HepG2 (cell line): ENCODE results near the gene KCNK7. TPM values are rescaled to one million over a fixed set of nuclear protein-coding genes. Genes with fewer than 3 reads are reported as not detected.

Experiments
- ARNT2 ChIP-seq: sonication (generic); formaldehyde crosslinking; IDR thresholded peaks from 2 replicates; pipeline ENCODE4 v1.8.0; 2022; ENCODE audit warnings: mild to moderate bottlenecking, low read depth, missing genetic modification reagents, moderate library complexity
- FOXA3 ChIP-seq: IDR thresholded peaks from 2 replicates; pipeline ENCODE4 v1.6.1; 2016; ENCODE audit warnings: missing genetic modification reagents, missing compliant biosample characterization
- JARID2 ChIP-seq: sonication (generic); formaldehyde crosslinking; IDR thresholded peaks from 2 replicates; pipeline ENCODE4 v1.8.1; 2023; ENCODE audit warnings: missing genetic modification reagents, inconsistent platforms; ENCODE audit not compliant: insufficient replicate concordance
- KMT2B ChIP-seq: IDR thresholded peaks from 2 replicates; pipeline ENCODE4 v1.6.1; 2016; ENCODE audit warnings: missing genetic modification reagents, missing compliant biosample characterization
- MZF1 ChIP-seq: sonication (generic); formaldehyde crosslinking; IDR thresholded peaks from 2 replicates; pipeline ENCODE4 v1.8.1; 2023; ENCODE audit warnings: mild to moderate bottlenecking, missing genetic modification reagents, borderline replicate concordance
- PLRG1 ChIP-seq: fragments of 450-650 bp; conservative IDR thresholded peaks from 2 replicates; pipeline ENCODE4 v1.6.1; 2016
- SMAD9 ChIP-seq: sonication (generic); formaldehyde crosslinking; IDR thresholded peaks from 2 replicates; pipeline ENCODE4 v1.5.1; 2020; ENCODE audit warnings: mild to moderate bottlenecking, missing genetic modification reagents
- SOX6 ChIP-seq, 2 experiments: fragments of 450-650 bp in 1 of 2; sonication (generic) in 1 of 2; formaldehyde crosslinking in 1 of 2; IDR thresholded peaks; 2 replicates each; pipeline versions ENCODE4 v1.4.0 to v1.6.1; 2017 to 2020; ENCODE audit warnings: antibody characterized with exemption in 1 of 2, mild to moderate bottlenecking in 1 of 2, missing genetic modification reagents in 1 of 2
- ZBTB1 ChIP-seq: sonication (generic); formaldehyde crosslinking; IDR thresholded peaks from 2 replicates; pipeline ENCODE4 v1.4.0; 2020; ENCODE audit warnings: missing genetic modification reagents, borderline replicate concordance
- ZNF274 ChIP-seq: sonication (generic); formaldehyde crosslinking; IDR thresholded peaks from 2 replicates; pipeline ENCODE4 v1.5.1; 2020; ENCODE audit warnings: mild to moderate bottlenecking, missing genetic modification reagents
- ZNF317 ChIP-seq: sonication (generic); formaldehyde crosslinking; IDR thresholded peaks from 2 replicates; pipeline ENCODE4 v1.5.0; 2020; ENCODE audit warnings: mild to moderate bottlenecking, missing genetic modification reagents
- ZNF354B ChIP-seq: sonication (generic); formaldehyde crosslinking; IDR thresholded peaks from 2 replicates; pipeline ENCODE4 v1.8.0; 2022; ENCODE audit warnings: mild to moderate bottlenecking, missing genetic modification reagents
- ZNF773 ChIP-seq: sonication (generic); formaldehyde crosslinking; IDR thresholded peaks from 2 replicates; pipeline ENCODE4 v1.4.0; 2020; ENCODE audit warnings: missing genetic modification reagents, borderline replicate concordance
- ZNF780A ChIP-seq: sonication (generic); formaldehyde crosslinking; IDR thresholded peaks from 2 replicates; pipeline ENCODE4 v1.8.0; 2022; ENCODE audit warnings: mild to moderate bottlenecking, missing genetic modification reagents, moderate library complexity
- polyA plus RNA-seq, 8 experiments: library from polyadenylated mRNA; depleted of rRNA in 3 of 8; stranded (reverse) in 7 of 8; unstranded in 1 of 8; fragments of >200 nt; fragmentation: Illumina TruSeq in 4 of 8; extraction: Trizol in 4 of 8; gene quantifications; 2 replicates each; pipeline versions ENCODE4 v1.2.1 to v1.2.3, GENCODE V29; 2011 to 2016; ENCODE audit warnings: low read depth in 4 of 8, missing spikeins in 1 of 8, mixed read lengths in 1 of 8; ENCODE audit not compliant: insufficient read depth in 1 of 8
- total RNA-seq, 5 experiments: library from RNA; depleted of rRNA; stranded (reverse); fragments of >200 nt; fragmentation: Illumina TruSeq; extraction: Trizol; gene quantifications; 2 replicates each; pipeline ENCODE4 v1.2.3, GENCODE V29; 2016; ENCODE audit warnings: low read depth in 1 of 5
- TF ChIP-seq, protein P1 (sequence below): sonication (generic); formaldehyde crosslinking; IDR thresholded peaks from 2 replicates; pipeline ENCODE4 v1.4.0; 2020; ENCODE audit warnings: missing genetic modification reagents, mild to moderate bottlenecking, borderline replicate concordance
- TF ChIP-seq, protein P2 (sequence below): sonication (generic); formaldehyde crosslinking; IDR thresholded peaks from 2 replicates; pipeline ENCODE4 v1.5.0; 2020; ENCODE audit warnings: mild to moderate bottlenecking, missing genetic modification reagents
- TF ChIP-seq, protein P3 (sequence below): sonication (generic); formaldehyde crosslinking; IDR thresholded peaks from 2 replicates; pipeline ENCODE4 v1.4.0; 2020; ENCODE audit warnings: missing genetic modification reagents
- TF ChIP-seq, protein P4 (sequence below): sonication (generic); formaldehyde crosslinking; conservative IDR thresholded peaks from 2 replicates; pipeline ENCODE4 v1.4.0; 2020; ENCODE audit warnings: missing genetic modification reagents
- TF ChIP-seq, protein P5 (sequence below): sonication (generic); formaldehyde crosslinking; IDR thresholded peaks from 2 replicates; pipeline ENCODE4 v1.5.0; 2020; ENCODE audit warnings: missing genetic modification reagents

The KCNK7 gene
- total and polyA plus RNA-seq, 2 of the 13 experiments (the other 11 are each of a cell fraction or from before 2014, with no cell fraction given) = 0.11 TPM; not detected in 1

DNA sequence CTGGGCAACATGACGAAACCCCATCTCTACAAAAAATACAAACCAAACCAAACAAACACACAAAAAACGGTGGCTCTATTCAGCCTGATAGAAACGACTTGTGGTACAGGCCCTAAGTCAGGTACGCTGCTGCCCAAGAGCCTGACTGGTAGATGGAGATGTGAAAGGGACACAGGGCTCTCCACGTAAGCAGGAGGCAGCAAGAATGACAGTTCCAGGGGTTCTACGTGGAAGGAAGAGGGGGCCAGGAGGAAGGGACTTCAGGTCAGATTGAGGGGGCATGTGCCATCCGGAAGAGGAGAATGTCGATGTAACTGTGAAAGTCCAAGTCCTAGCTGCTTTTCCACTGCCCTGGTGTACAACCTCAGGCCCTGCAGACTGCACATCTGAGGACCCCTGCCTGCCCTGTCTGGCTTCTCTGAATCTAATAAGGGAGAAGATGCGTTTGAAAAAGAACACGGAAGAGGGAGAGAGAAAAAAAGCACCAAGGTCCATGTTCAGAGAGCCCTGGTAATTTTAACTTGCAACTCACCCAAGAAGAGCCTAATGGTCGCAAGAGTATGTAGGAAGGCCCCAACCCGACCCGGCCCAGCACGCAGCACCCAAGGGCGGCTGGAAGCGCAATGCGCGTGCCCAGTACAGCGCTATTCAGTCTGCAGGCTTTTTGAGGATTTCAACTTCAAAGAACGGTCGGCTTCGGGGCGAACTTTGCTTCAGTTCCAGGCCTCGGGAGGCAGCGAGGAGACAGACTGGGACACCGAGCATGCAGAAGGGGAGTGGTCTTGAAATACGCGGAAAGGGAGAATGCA lies 26.2 kb downstream of the KCNK7 start (continued):
- TF ChIP-seq, protein P1, sequence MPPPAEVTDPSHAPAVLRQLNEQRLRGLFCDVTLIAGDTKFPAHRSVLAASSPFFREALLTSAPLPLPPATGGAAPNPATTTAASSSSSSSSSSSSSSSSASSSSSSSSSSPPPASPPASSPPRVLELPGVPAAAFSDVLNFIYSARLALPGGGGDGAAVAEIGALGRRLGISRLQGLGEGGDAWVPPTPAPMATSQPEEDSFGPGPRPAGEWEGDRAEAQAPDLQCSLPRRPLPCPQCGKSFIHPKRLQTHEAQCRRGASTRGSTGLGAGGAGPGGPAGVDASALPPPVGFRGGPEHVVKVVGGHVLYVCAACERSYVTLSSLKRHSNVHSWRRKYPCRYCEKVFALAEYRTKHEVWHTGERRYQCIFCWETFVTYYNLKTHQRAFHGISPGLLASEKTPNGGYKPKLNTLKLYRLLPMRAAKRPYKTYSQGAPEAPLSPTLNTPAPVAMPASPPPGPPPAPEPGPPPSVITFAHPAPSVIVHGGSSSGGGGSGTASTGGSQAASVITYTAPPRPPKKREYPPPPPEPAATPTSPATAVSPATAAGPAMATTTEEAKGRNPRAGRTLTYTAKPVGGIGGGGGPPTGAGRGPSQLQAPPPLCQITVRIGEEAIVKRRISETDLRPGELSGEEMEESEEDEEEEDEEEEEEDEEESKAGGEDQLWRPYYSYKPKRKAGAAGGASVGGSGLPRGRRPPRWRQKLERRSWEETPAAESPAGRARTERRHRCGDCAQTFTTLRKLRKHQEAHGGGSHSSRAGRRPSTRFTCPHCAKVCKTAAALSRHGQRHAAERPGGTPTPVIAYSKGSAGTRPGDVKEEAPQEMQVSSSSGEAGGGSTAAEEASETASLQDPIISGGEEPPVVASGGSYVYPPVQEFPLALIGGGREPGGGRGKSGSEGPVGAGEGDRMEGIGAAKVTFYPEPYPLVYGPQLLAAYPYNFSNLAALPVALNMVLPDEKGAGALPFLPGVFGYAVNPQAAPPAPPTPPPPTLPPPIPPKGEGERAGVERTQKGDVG (CRISPR knock-in tag) = no peak
- TF ChIP-seq ZNF317 (CRISPR knock-in tag) (0 out of 2 replicates have a peak, but pooled peaks have one; percentile 4), KMT2B (CRISPR knock-in tag) (no peak), ZNF354B (CRISPR knock-in tag) (no peak), JARID2 (CRISPR knock-in tag) (no peak), ZNF274 (CRISPR knock-in tag) (no peak; the same call in 1 of the 2 replicates), SOX6 (IDR thresholded peaks at IDR 0.05) (no peak), SOX6 (CRISPR knock-in tag; IDR thresholded peaks at IDR 0.05) (no peak), FOXA3 (CRISPR knock-in tag) (no peak), PLRG1 (no peak), MZF1 (CRISPR knock-in tag) (no peak), ZNF780A (peak; percentile 72; the same call in 1 of the 2 replicates), SMAD9 (CRISPR knock-in tag) (peak; percentile 77; the same call in 1 of the 2 replicates), ARNT2 (CRISPR knock-in tag) (peak; percentile 47), ZNF773 (CRISPR knock-in tag) (0 out of 2 replicates have a peak, but pooled peaks have one; percentile 57), ZBTB1 (CRISPR knock-in tag) (no peak)
- TF ChIP-seq, protein P2, sequence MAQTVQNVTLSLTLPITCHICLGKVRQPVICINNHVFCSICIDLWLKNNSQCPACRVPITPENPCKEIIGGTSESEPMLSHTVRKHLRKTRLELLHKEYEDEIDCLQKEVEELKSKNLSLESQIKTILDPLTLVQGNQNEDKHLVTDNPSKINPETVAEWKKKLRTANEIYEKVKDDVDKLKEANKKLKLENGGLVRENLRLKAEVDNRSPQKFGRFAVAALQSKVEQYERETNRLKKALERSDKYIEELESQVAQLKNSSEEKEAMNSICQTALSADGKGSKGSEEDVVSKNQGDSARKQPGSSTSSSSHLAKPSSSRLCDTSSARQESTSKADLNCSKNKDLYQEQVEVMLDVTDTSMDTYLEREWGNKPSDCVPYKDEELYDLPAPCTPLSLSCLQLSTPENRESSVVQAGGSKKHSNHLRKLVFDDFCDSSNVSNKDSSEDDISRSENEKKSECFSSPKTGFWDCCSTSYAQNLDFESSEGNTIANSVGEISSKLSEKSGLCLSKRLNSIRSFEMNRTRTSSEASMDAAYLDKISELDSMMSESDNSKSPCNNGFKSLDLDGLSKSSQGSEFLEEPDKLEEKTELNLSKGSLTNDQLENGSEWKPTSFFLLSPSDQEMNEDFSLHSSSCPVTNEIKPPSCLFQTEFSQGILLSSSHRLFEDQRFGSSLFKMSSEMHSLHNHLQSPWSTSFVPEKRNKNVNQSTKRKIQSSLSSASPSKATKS (CRISPR knock-in tag) = no peak
- TF ChIP-seq, protein P3, sequence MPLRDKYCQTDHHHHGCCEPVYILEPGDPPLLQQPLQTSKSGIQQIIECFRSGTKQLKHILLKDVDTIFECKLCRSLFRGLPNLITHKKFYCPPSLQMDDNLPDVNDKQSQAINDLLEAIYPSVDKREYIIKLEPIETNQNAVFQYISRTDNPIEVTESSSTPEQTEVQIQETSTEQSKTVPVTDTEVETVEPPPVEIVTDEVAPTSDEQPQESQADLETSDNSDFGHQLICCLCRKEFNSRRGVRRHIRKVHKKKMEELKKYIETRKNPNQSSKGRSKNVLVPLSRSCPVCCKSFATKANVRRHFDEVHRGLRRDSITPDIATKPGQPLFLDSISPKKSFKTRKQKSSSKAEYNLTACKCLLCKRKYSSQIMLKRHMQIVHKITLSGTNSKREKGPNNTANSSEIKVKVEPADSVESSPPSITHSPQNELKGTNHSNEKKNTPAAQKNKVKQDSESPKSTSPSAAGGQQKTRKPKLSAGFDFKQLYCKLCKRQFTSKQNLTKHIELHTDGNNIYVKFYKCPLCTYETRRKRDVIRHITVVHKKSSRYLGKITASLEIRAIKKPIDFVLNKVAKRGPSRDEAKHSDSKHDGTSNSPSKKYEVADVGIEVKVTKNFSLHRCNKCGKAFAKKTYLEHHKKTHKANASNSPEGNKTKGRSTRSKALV = peak; percentile 80
- TF ChIP-seq, protein P4, sequence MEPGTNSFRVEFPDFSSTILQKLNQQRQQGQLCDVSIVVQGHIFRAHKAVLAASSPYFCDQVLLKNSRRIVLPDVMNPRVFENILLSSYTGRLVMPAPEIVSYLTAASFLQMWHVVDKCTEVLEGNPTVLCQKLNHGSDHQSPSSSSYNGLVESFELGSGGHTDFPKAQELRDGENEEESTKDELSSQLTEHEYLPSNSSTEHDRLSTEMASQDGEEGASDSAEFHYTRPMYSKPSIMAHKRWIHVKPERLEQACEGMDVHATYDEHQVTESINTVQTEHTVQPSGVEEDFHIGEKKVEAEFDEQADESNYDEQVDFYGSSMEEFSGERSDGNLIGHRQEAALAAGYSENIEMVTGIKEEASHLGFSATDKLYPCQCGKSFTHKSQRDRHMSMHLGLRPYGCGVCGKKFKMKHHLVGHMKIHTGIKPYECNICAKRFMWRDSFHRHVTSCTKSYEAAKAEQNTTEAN (CRISPR knock-in tag) = 0 out of 2 replicates have a peak, but pooled peaks have one; percentile 44
- TF ChIP-seq, protein P5, sequence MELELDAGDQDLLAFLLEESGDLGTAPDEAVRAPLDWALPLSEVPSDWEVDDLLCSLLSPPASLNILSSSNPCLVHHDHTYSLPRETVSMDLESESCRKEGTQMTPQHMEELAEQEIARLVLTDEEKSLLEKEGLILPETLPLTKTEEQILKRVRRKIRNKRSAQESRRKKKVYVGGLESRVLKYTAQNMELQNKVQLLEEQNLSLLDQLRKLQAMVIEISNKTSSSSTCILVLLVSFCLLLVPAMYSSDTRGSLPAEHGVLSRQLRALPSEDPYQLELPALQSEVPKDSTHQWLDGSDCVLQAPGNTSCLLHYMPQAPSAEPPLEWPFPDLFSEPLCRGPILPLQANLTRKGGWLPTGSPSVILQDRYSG (CRISPR knock-in tag) = peak; percentile 86; the same call in 1 of the 2 replicates
